Measurements from ENCODE around the gene BTNL8.
"Not testable (repeated sequence)": the region's sequence is repeated elsewhere in the genome, so short reads cannot be mapped to it uniquely, and the experiment has no call there.

Gene BTNL8

GRCh38 chr5:180875860-180876426 lies 23.0 kb upstream of the BTNL8 start:
- no peak for DNase-seq

GRCh38 chr5:180885845-180886529 lies 13.0 kb upstream of the BTNL8 start:
- DNase-seq, result not testable (repeated sequence)

- DNase-seq, result peak in 1 of 2 donors; percentile 33
These were observed 9.6 kb upstream of the BTNL8 start for GRCh38 chr5:180889381-180889780.

GRCh38 chr5:180895330-180895729 lies 3.6 kb upstream of the BTNL8 start:
- not testable (repeated sequence) for DNase-seq

- DNase-seq, result no peak
These were observed 1.2 kb downstream of the BTNL8 start for GRCh38 chr5:180900178-180900577.

- no peak for DNase-seq
These were observed 2.5 kb downstream of the BTNL8 start for GRCh38 chr5:180901319-180902009.

GRCh38 chr5:180908400-180908799 lies 9.4 kb downstream of the BTNL8 start:
- no peak for DNase-seq

- peak; percentile 42 to 51 for DNase-seq
These were observed 10.2 kb downstream of the BTNL8 start for GRCh38 chr5:180908998-180909731.

- no peak for DNase-seq
These were observed 10.8 kb downstream of the BTNL8 start for GRCh38 chr5:180909782-180910181.

- no peak for DNase-seq
These were observed 11.2 kb downstream of the BTNL8 start for GRCh38 chr5:180910182-180910581.

- DNase-seq, result no peak
These were observed 11.8 kb downstream of the BTNL8 start for GRCh38 chr5:180910735-180911134.

- no peak for DNase-seq
These were observed 15.7 kb downstream of the BTNL8 start for GRCh38 chr5:180914646-180915045.

- peak in 1 of 2 donors; percentile 7 for DNase-seq
These were observed 17.0 kb downstream of the BTNL8 start for GRCh38 chr5:180915924-180916323.

- DNase-seq, result no peak
These were observed 19.4 kb downstream of the BTNL8 start for GRCh38 chr5:180918380-180918779.

- no peak for DNase-seq
These were observed 21.8 kb downstream of the BTNL8 start for GRCh38 chr5:180920710-180921109.

GRCh38 chr5:180922932-180923331 lies 24.0 kb downstream of the BTNL8 start:
- DNase-seq, result no peak

GRCh38 chr5:180932660-180933059 lies 33.7 kb downstream of the BTNL8 start:
- no peak for DNase-seq

- DNase-seq, result no peak
These were observed 36.2 kb downstream of the BTNL8 start for GRCh38 chr5:180935203-180935602.

- DNase-seq, result no peak
These were observed 39.3 kb downstream of the BTNL8 start for GRCh38 chr5:180938294-180938693.

- DNase-seq, result no peak
These were observed 51.5 kb downstream of the BTNL8 start for GRCh38 chr5:180950291-180950949.

GRCh38 chr5:180959661-180960060 lies 60.7 kb downstream of the BTNL8 start:
- no peak for DNase-seq

- no peak for DNase-seq
These were observed 61.2 kb downstream of the BTNL8 start for GRCh38 chr5:180960209-180960608.

GRCh38 chr5:180969406-180969805 lies 70.4 kb downstream of the BTNL8 start:
- DNase-seq, result no peak
